NCI-H2081 (cell line): ENCODE data around the gene S100A8.

Experiments used
- DNase-seq, 2 experiments: peaks; one replicate each; lab custom pipeline; 2025; lab: John Stamatoyannopoulos, UW

Gene S100A8

GRCh38 chr1:153392822-153393221 lies 1.9 kb upstream of the S100A8 start:
- DNase-seq, result no peak

DNA sequence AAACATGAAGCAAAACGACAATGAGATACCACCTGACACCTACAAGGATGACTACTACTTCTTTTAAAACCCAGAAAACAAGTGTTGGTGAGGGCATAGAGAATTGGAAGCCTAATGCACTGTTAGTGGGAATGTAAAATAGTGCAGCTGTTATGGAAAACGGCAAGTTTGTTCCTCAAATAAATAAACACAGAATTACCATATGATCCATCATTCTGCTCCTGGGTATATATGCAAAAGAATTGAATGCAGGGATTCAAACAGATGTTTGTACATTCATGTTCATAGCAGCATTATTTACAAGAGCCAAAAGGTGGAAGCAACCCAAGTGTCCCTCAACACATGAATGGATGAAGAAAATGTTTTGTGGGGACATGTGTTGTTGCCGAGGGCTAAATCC lies 1.4 kb upstream of the S100A8 start:
- DNase-seq, result no peak

GRCh38 chr1:153389973-153390879 lies 647 bp downstream of the S100A8 start:
- DNase-seq, result no peak

- DNase-seq, result no peak
Measured at GRCh38 chr1:153389401-153389800, 1.5 kb downstream of the S100A8 start.

- DNase-seq, result no peak
Measured at GRCh38 chr1:153387785-153388184, 3.1 kb downstream of the S100A8 start.

GRCh38 chr1:153387001-153387400 lies 3.9 kb downstream of the S100A8 start:
- no peak for DNase-seq

GRCh38 chr1:153386500-153386901 lies 4.4 kb downstream of the S100A8 start:
- no peak for DNase-seq

DNA sequence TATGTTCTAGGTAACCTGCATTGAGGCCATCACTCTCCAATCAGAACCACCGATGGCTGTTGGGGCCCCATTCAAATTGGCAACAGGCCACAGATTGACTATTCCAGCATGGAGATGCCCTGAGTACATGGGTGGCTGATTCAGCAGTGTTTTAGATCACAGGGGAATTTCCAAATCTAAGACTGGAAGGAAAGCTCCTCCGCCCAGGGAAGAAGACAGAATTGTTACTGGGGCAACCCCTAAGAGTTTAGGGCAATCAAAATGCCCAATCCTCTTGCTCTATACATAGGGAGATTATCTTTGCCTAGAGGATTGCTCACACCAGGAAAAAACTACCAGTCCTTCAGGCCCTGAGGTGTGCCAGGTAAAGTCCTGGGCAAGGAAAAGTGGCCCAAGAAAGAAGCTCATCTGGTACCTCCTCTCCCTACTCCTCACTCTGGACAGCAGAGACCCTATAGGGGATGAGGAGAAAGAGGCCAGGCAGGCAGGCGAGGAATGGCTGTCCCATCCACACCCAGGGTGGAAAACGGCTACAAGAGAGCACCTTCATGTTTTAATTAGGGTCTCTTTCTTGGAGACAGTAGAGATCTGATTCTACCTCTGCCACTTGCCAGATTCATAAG lies 5.8 kb downstream of the S100A8 start:
- no peak for DNase-seq

GRCh38 chr1:153380711-153381110 lies 10.2 kb downstream of the S100A8 start:
- DNase-seq, result no peak

DNA sequence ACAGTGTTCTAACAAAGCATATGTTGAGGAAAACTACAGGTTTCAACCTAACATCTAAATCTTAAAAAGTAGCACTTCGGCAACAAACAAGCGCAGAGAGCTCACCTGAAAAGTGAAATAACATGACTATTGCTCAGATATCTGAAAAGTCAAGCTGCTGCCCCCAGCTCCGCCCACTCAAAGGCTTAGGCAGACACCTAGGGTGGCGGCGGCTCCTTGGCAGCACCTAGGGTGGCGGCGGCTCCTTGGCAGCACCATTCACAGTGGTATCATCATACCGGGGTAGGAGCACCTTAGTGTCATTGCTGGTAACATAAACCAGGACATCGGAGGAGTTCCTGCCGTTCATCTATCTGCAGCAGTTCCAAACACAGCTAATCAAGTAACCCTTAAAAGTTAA lies 11.3 kb downstream of the S100A8 start:
- DNase-seq, result no peak

DNA sequence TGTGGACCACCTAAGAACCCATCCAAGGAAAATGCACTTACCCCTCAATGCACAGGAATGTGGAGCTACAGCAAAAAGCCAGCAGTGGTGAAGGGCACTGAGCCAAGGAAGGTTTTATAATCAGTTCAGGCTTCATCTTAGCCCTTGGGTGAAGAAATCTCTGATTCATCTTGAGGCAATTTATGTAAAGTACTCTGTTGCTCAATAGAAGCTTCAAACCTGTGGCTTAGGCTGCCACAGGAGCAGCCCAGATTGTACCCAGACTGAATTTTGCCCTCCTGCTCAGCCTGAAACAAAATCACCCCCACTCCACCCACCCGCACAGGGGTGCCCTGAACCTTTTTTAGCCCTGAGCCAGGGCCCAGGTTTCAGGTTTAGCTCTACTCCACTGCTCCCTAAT lies 15.4 kb downstream of the S100A8 start, which contains the start of gene S100A12:
Gene S100A12, minus strand, starts transcription at position 111 of the 400 bp plus-strand sequence. CDS start 1,029 bp downstream, outside the sequence.
- DNase-seq, result no peak

DNA sequence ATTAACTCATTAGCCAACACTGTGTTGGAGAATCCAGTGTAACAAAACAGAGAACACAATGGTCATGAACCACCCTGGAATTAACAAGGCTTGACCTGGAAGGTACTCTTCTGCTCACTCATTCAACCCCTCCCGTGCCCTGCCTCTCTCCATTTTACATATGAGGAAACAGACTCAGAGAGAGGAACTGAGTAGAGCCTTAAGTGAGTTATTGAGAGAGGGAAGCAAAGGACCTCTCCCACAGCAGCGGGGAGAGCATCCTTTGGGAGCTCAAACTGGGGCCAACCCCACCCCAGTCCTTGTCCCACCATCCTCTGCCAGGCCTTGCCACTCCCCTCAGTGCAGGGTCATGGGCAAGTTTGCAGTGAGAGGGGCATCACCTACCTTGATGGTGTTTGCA lies 16.8 kb downstream of the S100A8 start:
- no peak for DNase-seq

DNA sequence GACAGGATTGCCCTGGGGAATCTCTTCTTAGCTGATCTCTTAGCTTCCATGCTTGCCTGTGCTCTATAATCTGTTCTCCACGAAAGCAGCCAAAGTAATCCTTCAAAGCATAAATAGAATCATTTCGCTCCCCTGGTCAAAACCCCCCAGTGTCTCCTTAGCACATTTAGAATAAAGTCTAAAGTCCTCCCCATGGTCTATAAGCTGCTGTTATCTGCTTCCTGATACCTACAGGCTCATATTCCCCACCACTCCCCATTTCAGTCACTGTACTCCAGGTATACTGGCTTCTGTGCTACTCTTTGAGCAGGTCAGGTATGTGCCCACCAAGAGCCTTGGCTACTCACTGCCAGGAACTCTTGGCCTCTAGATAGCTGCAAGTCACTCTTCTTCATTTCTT lies 18.3 kb downstream of the S100A8 start:
- DNase-seq, result no peak

GRCh38 chr1:153371231-153371630 lies 19.6 kb downstream of the S100A8 start:
- no peak for DNase-seq

- DNase-seq, result no peak
Measured at GRCh38 chr1:153370146-153370545, 20.7 kb downstream of the S100A8 start.

DNA sequence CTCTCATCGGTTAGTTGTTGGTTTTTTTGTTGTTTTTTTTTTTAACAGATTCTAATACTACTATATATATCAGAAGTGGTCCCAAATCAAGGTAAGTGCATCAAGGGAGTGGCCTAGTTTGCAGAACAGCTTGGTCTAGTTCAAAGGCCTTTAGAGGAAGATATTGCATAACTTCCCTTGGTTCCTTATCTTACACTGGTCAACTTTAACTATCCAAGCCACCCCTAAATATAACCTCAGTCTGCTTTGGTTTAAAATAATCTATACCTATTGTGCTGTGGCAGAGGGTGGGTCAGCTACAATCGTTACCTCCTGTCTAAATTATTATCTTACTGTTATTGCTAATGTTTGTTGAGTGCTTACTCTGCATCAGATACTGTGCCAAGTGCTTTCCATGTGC lies 22.4 kb downstream of the S100A8 start:
- DNase-seq, result no peak

DNA sequence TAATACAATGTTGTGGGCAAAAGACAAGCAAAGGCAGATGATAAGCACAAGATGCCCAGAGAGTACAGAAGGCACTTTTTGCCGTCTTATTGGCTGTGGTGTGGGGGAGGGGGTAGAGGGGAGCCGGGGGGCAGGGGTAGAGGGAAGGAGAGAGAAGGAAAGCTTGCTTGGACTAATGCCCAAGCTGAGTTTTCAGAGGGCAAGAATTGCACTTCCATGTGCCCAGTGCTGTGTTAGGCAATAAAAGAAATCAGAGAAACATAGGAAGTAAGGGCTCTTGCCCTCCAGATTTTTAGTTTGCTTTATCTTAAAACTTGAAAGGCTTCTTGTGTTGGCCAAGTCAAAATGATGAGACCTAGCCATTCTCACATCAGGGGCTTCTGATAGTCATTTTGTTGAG lies 23.8 kb downstream of the S100A8 start:
- no peak for DNase-seq

DNA sequence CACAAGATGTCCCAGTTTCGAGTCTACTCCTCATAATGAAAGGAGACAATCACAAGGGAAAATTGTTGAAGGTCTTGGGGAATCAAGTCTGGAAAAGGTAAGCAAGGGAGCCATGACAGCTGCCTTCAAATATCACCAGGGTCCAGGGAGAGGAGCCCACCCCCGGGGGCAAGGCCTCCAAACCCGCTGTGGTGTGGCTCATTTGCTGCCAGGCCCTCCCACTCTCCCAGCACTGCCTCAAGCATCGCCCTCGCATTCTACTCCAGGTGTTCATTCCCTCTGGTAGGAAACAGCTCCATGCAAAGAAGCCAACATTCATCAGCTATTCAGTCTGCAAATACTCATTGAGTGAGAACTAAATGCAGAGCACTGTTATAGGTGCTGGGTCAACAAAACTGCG lies 24.6 kb downstream of the S100A8 start:
- DNase-seq, result no peak

DNA sequence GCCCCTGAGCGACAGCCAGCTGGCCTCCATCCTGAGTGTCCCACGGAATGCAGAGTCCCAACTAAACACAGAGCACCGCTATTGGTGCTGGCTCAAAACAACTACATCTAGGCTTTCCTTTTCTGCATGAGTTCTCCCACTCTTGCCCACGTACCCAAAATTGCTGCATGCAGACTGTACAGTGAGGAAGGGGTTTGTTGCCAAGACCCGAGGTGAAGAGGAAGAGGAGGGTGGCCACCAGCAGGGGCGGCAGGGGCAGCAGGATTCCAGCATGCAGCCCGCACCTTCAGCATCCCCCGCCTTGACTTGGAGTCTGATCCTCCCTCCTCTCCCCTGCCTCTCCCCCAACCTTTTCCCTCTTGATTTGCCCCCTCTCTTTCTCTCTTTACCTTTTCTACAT lies 25.2 kb downstream of the S100A8 start:
- DNase-seq, result no peak

DNA sequence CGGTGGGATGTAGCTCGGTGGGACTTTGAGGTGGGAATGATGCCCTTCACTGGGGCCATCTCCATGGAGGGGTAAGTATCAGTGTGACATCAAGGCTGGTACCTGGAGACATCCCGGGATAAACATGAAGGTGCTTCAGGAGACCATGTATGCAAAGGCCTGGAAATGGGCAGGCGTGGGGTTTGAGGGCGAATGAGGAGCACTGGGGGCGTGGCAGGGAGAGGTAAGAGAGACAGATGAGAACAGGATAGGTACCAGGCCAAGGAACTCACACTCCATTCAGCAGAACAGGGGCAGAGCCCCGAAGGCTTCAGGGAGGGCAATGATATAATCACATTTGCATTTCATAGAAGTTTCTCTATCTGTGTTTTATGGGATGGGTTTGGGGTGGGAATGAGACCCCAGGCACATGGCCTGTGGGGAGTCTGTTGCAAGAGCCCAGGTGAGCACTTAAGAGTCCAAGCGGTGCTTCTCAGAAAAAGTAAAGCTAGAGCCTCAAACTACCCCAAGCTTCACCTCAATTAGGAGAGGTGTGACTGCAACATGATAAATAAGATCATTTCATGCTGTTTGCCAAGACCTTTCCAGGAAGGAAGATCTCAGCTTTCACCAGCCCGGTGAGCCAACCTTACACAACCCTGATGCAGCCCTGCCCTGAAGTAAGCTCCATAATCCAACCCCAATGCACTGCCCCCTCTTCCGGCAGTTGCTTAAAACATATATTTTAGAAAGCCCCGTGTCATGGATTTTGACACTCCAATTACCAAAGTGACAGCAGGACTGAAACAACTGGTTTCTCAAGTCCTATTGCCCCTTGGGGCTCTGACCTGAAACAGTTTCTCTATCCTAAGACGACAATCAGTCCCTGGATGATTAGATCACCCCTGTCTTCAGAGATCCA lies 25.9 kb downstream of the S100A8 start:
- DNase-seq, result no peak

DNA sequence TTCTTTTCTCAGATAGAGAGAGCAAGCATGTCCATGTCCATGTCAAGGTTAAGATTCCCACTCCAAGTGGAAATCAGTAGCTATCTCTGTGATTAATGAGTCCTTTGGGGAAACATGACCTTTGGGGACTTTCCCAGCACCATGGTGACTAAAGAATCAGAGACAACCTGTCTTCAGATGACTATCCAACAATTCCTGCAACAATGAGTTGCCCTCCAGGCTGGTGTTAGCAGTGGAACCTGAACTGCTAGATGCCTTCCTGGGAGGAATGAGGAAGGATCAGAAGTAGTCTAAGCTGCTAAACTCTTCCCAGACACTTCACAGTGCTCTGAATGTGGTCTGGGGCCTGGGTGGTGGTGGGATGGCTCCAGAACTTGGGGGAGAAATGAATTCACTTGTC lies 26.7 kb downstream of the S100A8 start:
- no peak for DNase-seq

- no peak for DNase-seq
Measured at GRCh38 chr1:153363641-153364040, 27.2 kb downstream of the S100A8 start.
